ENCODE data around the gene REXO5. TPM values are rescaled to one million over a fixed set of nuclear protein-coding genes. Genes with fewer than 3 reads are reported as not detected.
"Not testable (repeated sequence)": the region's sequence is repeated elsewhere in the genome, so short reads cannot be mapped to it uniquely, and the experiment has no call there.

REXO5 gene
- total RNA-seq, 1 donor from 2014 or later = 5.4 TPM

GRCh38 chr16:20839504-20839903, 33.2 kb downstream of the REXO5 start:
- no peak for DNase-seq
- no peak for ATAC-seq
- intact Hi-C loops (cut with micrococcal nuclease) = no loop called here

GRCh38 chr16:20844054-20844453, 37.7 kb downstream of the REXO5 start:
- intact Hi-C loops (cut with micrococcal nuclease) = no loop called here
- DNase-seq (no peak), ATAC-seq (no peak)

GRCh38 chr16:20844588-20844987, 38.3 kb downstream of the REXO5 start:
- ATAC-seq (no peak), DNase-seq (no peak)
- intact Hi-C loops (cut with micrococcal nuclease) = no loop called here

DNA sequence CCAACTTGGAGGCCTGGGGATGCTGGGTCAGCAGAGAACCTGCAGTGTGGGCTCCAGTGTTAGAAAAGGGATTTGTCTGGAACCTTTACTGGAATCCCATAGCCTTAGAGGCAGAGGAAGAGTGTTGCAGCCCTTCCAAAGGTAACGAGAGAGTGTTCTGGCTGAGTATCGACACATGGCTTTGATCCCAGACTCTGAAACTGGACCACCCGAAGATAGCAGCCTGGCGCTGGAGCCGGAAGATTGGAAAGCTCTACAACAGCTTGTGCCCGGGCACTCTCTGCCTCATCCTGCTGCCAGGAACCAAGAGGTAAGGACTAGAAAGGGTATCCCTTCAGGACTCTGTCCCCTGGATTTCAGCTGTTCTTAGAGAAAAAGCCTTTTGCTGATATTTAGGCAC, 39.7 kb downstream of the REXO5 start:
- intact Hi-C loops (cut with micrococcal nuclease) = loop anchor here (5.0 kb wide), 1 partner anchor 236 kb away; no protein-coding TSS in a partner anchor
- DNase-seq (peak; percentile 72), ATAC-seq (peak; percentile 89)

DNA sequence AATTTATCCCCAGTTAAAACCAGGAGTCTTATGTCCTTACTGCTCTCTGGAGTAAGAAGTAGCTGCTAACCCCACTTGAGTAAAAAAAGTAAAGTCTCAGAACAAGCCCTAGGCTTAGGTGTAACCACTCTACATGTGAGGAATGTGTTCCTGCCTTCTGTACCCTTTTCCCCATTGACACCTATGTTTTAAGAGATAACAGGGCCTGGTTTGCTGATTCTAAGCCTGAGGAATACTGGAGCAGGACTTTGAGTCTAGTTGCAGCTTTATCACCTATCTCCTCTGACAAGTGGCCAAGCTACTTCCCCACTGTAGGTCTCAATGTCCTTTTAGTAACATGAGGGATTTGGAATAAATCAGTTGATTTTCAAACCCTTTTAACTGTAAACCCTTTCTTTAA, 40.2 kb downstream of the REXO5 start:
- ATAC-seq (no peak), DNase-seq (no peak)
- intact Hi-C loops (cut with micrococcal nuclease) = loop anchor here (5.0 kb wide), 1 partner anchor 236 kb away; no protein-coding TSS in a partner anchor

- no peak for ATAC-seq
- intact Hi-C loops (cut with micrococcal nuclease) = loop anchor here (5.0 kb wide), 1 partner anchor 235 kb away; no protein-coding TSS in a partner anchor
- no peak for DNase-seq
These were observed 41.2 kb downstream of the REXO5 start for GRCh38 chr16:20847550-20847949.

GRCh38 chr16:20849589-20850390, 43.5 kb downstream of the REXO5 start:
- intact Hi-C loops (cut with micrococcal nuclease) = loop anchor here (5.0 to 10.0 kb wide), 2 partner anchors 55 to 233 kb away; partner anchors contain the start of genes DCUN1D3 and LYRM1
- DNase-seq (peak; percentile 75), ATAC-seq (peak; percentile 9)

DNA sequence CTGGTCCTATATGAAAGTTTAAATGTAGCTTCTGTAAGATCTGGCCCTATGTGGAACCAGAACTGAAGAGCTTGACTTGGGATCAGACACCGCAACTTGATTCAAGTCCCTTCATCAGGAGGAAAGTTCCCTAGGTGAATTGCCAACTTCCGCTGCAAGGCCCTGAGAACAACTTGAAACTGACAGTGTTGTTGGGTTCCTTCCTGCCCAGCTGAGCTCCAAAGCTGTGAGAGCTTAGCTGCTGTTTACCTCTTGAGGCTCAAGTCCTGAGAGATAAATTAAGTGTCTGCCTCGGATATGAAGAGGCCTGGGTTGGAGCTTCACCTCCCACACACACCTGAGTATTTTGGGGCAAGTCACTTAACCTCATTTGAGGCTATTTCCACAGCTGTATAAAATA, 44.7 kb downstream of the REXO5 start:
- ATAC-seq (peak; percentile 41), DNase-seq (no peak)
- intact Hi-C loops (cut with micrococcal nuclease) = loop anchor here (10.0 kb wide), 1 partner anchor 54 kb away; the partner anchor contains the start of genes DCUN1D3 and LYRM1

DNA sequence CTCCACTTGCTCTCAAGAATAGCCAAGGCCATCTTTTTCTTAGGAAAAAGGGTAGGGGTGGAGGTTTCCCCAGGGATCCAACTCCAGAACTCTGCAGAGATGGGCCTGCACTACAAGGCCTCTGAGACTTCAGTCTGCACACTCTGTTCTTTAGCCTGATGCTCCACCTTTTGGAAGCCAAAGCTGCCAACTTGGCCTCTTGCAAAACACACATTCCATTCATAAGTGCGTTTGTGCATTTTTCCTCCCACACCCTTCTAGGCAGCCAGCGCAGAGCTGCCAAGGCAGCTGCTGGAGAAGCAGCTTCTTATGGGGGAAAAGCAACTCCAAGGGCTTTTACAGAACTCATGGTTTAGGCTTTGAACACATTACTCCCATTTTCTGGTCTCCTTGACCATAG, 45.3 kb downstream of the REXO5 start:
- ATAC-seq (peak; percentile 95), DNase-seq (peak; percentile 88)
- intact Hi-C loops (cut with micrococcal nuclease) = loop anchor here (10.0 kb wide), 1 partner anchor 53 kb away; the partner anchor contains the start of genes DCUN1D3 and LYRM1

DNA sequence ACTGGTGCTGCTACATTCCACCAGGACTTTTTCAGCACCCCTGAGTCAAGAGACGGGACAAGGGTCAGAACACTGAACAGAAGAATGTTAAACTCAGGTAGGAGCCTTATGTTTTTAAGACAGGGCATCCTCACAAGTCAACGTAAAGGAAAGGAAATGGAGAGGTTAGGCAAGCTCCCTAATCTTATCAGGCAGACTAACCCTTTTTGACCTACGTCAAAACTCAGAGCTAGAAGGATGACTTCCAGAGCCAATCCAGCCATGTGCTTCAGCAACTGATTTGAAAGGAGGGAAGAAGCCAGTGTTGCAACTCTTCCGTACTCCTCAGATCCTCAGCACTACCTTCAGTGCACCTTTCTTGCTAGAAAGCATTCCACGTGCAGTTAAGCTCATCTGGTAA, 46.8 kb downstream of the REXO5 start:
- no peak for DNase-seq
- intact Hi-C loops (cut with micrococcal nuclease) = loop anchor here (10.0 kb wide), 1 partner anchor 52 kb away; the partner anchor contains the start of genes DCUN1D3 and LYRM1
- ATAC-seq = peak; percentile 3

DNA sequence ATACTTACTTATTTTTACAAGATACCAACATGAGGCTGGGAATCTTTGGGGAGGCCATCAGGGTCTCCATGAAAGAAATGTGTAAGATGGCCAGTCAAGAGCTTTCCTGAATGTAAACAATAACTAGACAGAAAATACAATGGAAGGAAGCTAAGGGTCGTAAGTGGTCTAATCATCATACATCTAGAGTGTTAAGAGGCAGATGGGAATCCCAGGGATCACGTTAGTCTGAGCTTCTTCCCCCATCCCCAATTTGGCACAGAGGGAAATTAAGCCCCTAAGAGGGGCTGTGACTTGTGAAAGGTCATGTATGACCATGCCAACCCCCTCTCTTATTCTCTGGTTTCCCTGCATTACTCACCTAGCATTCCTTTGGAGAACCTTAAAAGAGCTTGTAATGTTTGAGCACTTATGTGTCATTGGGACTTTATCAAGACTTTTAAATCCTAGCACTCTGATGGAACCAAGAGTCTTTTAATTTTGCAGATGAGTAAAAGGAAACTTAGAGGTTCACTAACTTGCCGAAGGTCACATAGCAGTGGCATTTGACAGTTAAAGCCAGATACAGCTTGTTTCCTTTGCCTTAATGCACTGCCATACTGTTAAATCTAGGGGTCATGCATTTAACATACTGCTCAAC, 47.8 kb downstream of the REXO5 start:
- ATAC-seq = no peak
- intact Hi-C loops (cut with micrococcal nuclease) = loop anchor here (10.0 kb wide), 1 partner anchor 51 kb away; the partner anchor contains the start of genes DCUN1D3 and LYRM1
- no peak for DNase-seq

- intact Hi-C loops (cut with micrococcal nuclease) = loop anchor here (10.0 kb wide), 1 partner anchor 50 kb away; the partner anchor contains the start of genes DCUN1D3 and LYRM1
- DNase-seq (no peak), ATAC-seq (no peak)
These were observed 48.6 kb downstream of the REXO5 start for GRCh38 chr16:20854963-20855362.

DNA sequence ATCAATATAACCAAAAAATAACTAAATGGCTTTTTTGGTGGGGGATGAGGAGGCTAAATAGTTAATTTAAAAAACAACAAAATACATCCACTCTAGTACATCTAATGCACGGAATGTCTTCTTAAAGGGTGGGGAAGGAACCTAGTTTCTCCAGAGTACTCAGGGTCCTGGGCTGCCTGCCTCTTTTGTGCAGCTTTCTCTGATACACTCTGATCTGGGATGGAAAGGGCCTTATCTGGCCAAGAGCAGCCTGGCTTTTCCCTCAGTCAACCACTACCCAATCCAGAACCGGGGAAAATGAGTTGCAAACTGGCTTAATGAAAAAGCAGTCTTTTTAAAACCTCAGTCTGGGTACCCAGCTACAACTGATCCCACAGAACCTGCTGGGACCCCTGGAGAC, 51.0 kb downstream of the REXO5 start:
- intact Hi-C loops (cut with micrococcal nuclease) = loop anchor here (10.0 kb wide), 1 partner anchor 48 kb away; the partner anchor contains the start of genes DCUN1D3 and LYRM1
- ATAC-seq = peak; percentile 17
- DNase-seq = no peak

DNA sequence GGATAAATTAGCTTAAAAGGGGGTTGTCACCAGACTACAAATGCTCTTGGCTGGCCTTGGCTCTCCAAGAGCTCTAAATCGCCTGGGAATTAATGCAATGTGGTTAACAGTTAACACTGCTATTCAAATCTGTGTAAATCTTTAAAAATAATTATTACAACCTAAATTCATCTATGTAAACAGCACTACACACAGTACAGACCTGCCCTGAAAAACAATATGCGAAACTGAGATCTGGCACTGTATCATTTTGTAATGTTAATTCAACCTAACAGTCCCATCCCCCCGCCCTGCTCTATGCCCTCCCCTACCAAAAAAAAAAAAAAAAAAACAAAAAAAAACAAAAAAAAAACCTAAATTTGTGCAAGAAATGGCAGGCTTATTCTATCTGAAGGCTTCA, 52.9 kb downstream of the REXO5 start:
- intact Hi-C loops (cut with micrococcal nuclease) = loop anchor here (10.0 kb wide), 1 partner anchor 46 kb away; the partner anchor contains the start of genes DCUN1D3 and LYRM1
- DNase-seq (no peak), ATAC-seq (no peak)

DNA sequence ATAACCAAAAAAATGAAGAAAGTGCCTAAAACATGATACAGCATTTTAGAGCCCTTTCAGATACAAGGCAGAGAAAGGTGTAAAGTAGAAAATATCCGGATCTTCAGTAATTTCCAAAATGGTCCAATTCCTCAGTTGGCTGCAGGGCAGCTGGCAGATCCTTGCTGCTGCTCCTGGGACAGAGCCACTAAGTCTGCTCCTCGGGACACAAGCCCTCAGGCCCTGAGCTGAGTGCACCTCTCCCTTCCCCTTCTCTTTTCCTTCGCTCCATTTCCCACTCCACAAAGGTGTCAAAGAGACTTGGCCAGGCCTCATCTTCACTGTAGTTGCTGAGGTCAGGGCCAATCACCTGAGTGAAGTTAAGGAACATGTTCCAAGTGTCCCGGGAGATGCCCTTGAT, 53.4 kb downstream of the REXO5 start:
- no peak for DNase-seq
- peak; percentile 57 for ATAC-seq
- intact Hi-C loops (cut with micrococcal nuclease) = loop anchor here (10.0 kb wide), 1 partner anchor 45 kb away; the partner anchor contains the start of genes DCUN1D3 and LYRM1

DNA sequence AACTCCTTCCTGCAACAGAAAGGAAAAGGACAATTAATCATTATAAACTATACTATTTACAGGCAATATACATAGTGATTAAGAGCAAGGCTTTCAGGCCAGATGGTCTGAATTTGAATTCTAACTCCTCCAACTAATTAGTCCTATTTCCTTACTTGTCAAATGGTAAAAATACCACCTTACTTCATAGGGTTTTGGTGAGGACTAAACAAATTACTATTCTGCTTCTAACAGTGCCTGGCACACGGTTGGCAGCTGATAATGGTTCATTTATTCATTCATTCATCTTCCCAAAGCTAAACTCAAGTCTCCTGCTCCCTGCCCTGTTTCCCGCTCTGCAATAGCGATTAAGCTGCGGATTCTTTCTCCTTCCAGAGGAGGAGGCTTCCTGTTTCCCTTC, 54.0 kb downstream of the REXO5 start:
- ATAC-seq (no peak), DNase-seq (no peak)
- intact Hi-C loops (cut with micrococcal nuclease) = no loop called here

GRCh38 chr16:20860995-20861394, 54.7 kb downstream of the REXO5 start:
- DNase-seq; intact Hi-C loops (cut with micrococcal nuclease); ATAC-seq: not testable (repeated sequence)

- DNase-seq (no peak), ATAC-seq (no peak)
- intact Hi-C loops (cut with micrococcal nuclease) = no loop called here
These were observed 56.0 kb downstream of the REXO5 start for GRCh38 chr16:20862162-20862960.

DNA sequence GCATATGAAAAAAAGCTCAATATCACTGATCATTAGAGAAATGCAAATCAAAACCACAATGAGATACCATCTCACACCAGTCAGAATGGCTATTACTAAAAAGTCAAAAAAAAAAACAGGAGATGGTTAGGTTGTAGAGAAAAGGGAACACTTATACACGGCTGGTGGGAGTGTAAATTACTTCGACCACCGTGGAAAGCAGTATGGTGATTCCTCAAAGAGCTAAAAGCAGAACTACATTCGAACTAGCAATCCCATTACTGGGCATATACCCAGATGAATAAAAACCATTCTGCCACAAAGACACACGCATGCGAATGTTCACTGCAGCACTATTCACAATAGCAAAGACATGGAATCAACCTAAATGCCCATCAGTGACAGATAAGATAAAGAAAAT, 58.0 kb downstream of the REXO5 start:
- DNase-seq; intact Hi-C loops (cut with micrococcal nuclease); ATAC-seq: not testable (repeated sequence)
